GM12878 (cell line): ENCODE data around the gene PLCD1. TPM values are rescaled to one million over a fixed set of nuclear protein-coding genes. Genes with fewer than 3 reads are reported as not detected.

Experiments used
- ATAC-seq: fragments of 200-7000 bp; cut with Tn5 transposase; 3 replicates; pipeline ENCODE4 v1.9.1; 2020; ENCODE audit warnings: mild to moderate bottlenecking, moderate library complexity
- BruUV-seq: library from RNA; stranded (reverse); fragments of 400-500 nt; replicated peaks from 2 replicates; lab custom pipeline; 2021; lab: Mats Ljungman, UMichigan
- CTCF ChIA-PET: fragments of 300-600 bp; sonication (Branson Sonifier 250); formaldehyde crosslinking; extraction: SDS; loops from one replicate; lab custom pipeline; 2021; ENCODE audit warnings: inconsistent platforms; lab: Yijun Ruan, JAX
- POLR2A ChIA-PET: fragments of 350-600 bp; formaldehyde crosslinking; extraction: SDS; loops from one replicate; lab custom pipeline; 2021; ENCODE audit warnings: inconsistent platforms; lab: Charles Lee
- RAD21 ChIA-PET: fragments of 300-600 bp; sonication (Branson Sonifier 250); formaldehyde crosslinking; loops from one replicate; lab custom pipeline; 2023; ENCODE audit warnings: antibody characterized with exemption; ENCODE audit not compliant: unreplicated experiment; lab: Charles Lee
- SMC1A ChIA-PET: fragments of 300-600 bp; sonication (Branson Sonifier 250); formaldehyde crosslinking; loops from one replicate; lab custom pipeline; 2023; ENCODE audit not compliant: unreplicated experiment, uncharacterized antibody; lab: Charles Lee
- DNase-seq: peaks from one replicate; pipeline ENCODE4 v3.0.0-alpha.2; 2011; ENCODE audit warnings: low read depth, low spot score
- FAIRE-seq: peaks from 3 replicates; lab custom pipeline; 2011; peaks lifted over from hg19 to GRCh38; lab: Jason Lieb, UNC
- H2AFZ ChIP-seq: 2 replicates; pipeline ENCODE4 v1.6.0; 2011; ENCODE audit warnings: low read depth, low read length, control low read depth; ENCODE audit not compliant: control insufficient read depth
- H3K27ac ChIP-seq: 2 replicates; pipeline ENCODE4 v1.5.1; 2011; ENCODE audit warnings: control low read depth; ENCODE audit not compliant: control insufficient read depth, insufficient read depth
- H3K27me3 ChIP-seq, 2 experiments: replicated peaks in 1 of 2; 2 replicates each; pipeline versions ENCODE4 v1.6.0 to v1.6.1; 2011; ENCODE audit warnings: low read length in 1 of 2; ENCODE audit not compliant: control insufficient read depth in 2 of 2, insufficient read depth in 2 of 2
- H3K36me3 ChIP-seq, 2 experiments: 2 replicates each; pipeline ENCODE4 v1.5.1; 2011; ENCODE audit warnings: low read length in 1 of 2; ENCODE audit not compliant: control insufficient read depth in 2 of 2, insufficient read depth in 2 of 2
- H3K4me1 ChIP-seq: 2 replicates; pipeline ENCODE4 v1.6.1; 2011; ENCODE audit warnings: mild to moderate bottlenecking, low read length, moderate library complexity, mixed read lengths; ENCODE audit not compliant: control insufficient read depth, insufficient read depth
- H3K4me2 ChIP-seq: 2 replicates; pipeline ENCODE4 v1.6.0; 2011; ENCODE audit warnings: control low read depth; ENCODE audit not compliant: control insufficient read depth, insufficient read depth
- H3K4me3 ChIP-seq: fragments of 200-600 bp; sonication (generic); 2 replicates; pipeline ENCODE4 v1.5.1; 2016
- H3K79me2 ChIP-seq: 2 replicates; pipeline ENCODE4 v1.6.0; 2011; ENCODE audit warnings: low read length; ENCODE audit not compliant: control insufficient read depth, insufficient read depth
- H3K9ac ChIP-seq: 2 replicates; pipeline ENCODE4 v1.8.0; 2011; ENCODE audit warnings: low read length, control low read depth, mixed read lengths; ENCODE audit not compliant: control insufficient read depth, insufficient read depth
- H3K9me3 ChIP-seq: replicated peaks from 3 replicates; pipeline ENCODE4 v1.5.1; 2011; ENCODE audit warnings: mild to moderate bottlenecking, low read length; ENCODE audit not compliant: control insufficient read depth, insufficient read depth
- H4K20me1 ChIP-seq: 2 replicates; pipeline ENCODE4 v1.6.0; 2011; ENCODE audit not compliant: control insufficient read depth, insufficient read depth
- IKZF1 ChIP-seq: fragments of 450-650 bp; conservative IDR thresholded peaks from 2 replicates; pipeline ENCODE4 v1.6.1; 2017; ENCODE audit warnings: antibody characterized with exemption, mild to moderate bottlenecking
- TBL1XR1 ChIP-seq: IDR thresholded peaks from 2 replicates; pipeline ENCODE4 v1.6.1; 2012; ENCODE audit warnings: low read depth, low read length, improper control_type of control experiment
- WGBS: methylation state at CpG from one replicate; pipeline ENCODE4 v1.1.6; 2016; ENCODE audit warnings: low lambda C conversion rate; ENCODE audit not compliant: insufficient replicate concordance, insufficient coverage; ENCODE audit errors: missing lambda C conversion rate; 5-methylcytosine and 5-hydroxymethylcytosine counted together
- in situ Hi-C: fragments of 300-500 bp; cut with MboI; formaldehyde crosslinking; loops from 9 replicates; pipeline ENCODE4 v1.14.3; 2018; ENCODE audit warnings: mixed read lengths
- intact Hi-C: fragments of 100-400 bp; cut with micrococcal nuclease; formaldehyde crosslinking; loops from one replicate; pipeline ENCODE4 v1.14.2; 2022; ENCODE audit not compliant: unreplicated experiment
- polyA plus RNA-seq, 11 experiments: library from polyadenylated mRNA; depleted of rRNA in 4 of 11; unstranded in 6 of 11; stranded (reverse) in 5 of 11; fragments of >200 nt; fragmentation: Nextera tagmentation in 4 of 11; fragmentation: Illumina TruSeq in 1 of 11; extraction: Ambion mirVana in 4 of 11; extraction: Trizol in 1 of 11; gene quantifications; 1 replicate in 1 of 11; 2 replicates in 10 of 11; pipeline versions ENCODE4 v1.2.1 to v1.2.3, GENCODE V29; 2011 to 2016; ENCODE audit warnings: inconsistent platforms in 2 of 11, missing spikeins in 2 of 11, low read depth in 1 of 11
- total RNA-seq, 4 experiments: library from RNA; depleted of rRNA in 3 of 4; stranded (reverse); fragments of >200 nt in 3 of 4; fragmentation: Illumina TruSeq in 1 of 4; extraction: Trizol in 1 of 4; gene quantifications; 2 replicates each; pipeline versions ENCODE4 v1.2.1 to v1.2.3, GENCODE V29; 2013 to 2021

PLCD1 gene
- total and polyA plus RNA-seq, 10 of the 15 experiments (the other 5 are each of a cell fraction or from before 2014, with no cell fraction given): 0.20 to 3.9 (median 1.2) TPM; not detected in 1

DNA sequence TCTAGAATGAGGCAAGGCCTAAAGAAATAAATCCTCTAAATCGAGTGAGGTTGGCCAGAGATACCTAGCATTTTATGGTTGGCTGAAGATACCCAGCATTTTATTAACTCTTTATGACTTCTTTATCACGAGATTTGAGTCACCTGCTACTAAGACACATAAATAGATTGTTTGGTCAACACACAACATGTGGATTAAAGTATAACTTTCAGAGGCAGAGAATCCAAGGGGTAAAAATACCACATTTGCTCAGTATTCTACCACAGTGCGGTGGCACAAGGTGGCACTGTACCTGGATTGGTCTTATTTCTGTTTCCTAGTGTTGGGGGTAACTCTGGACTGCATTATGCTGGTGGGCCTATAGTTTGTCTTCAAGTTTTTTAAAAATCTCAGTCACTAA lies 65.8 kb downstream of the PLCD1 start:
- H3K36me3 ChIP-seq: no peaks in the 10 kb centered on the region
- H3K9ac ChIP-seq: no peak overlapping the region
- no peaks in the 10 kb centered on the region for H3K9me3 ChIP-seq
- in situ Hi-C loops: loop anchor here (5.0 kb wide), 1 partner anchor 106 kb away; no protein-coding TSS in a partner anchor
- H3K4me1 ChIP-seq: no peaks in the 10 kb centered on the region
- SMC1A ChIA-PET: interaction anchor here (0.7 to 1.4 kb wide), 4 partner anchors 11 to 334 kb away, joined by 3 to 5 read pairs (median 3); no protein-coding TSS in a partner anchor
- no peaks in the 10 kb centered on the region for H4K20me1 ChIP-seq
- H3K4me3 ChIP-seq: no peak overlapping the region
- H3K27me3 ChIP-seq: no peaks in the 10 kb centered on the region; a peak in 1 of 4 replicates
- BruUV-seq: no TSS peak
- H2AFZ ChIP-seq: no peak overlapping the region
- H3K27ac ChIP-seq: no peak overlapping the region
- RAD21 ChIA-PET: interaction anchor here (0.7 to 7.4 kb wide), 4 partner anchors 97 to 812 kb away, joined by 3 to 111 read pairs (median 4); no protein-coding TSS in a partner anchor
- FAIRE-seq (no peak), DNase-seq (no peak), ATAC-seq (no peak)
- no peak overlapping the region for H3K4me2 ChIP-seq
- POLR2A ChIA-PET: no interaction called here
- intact Hi-C loops: no loop called here
- no peak for TF ChIP-seq IKZF1
- WGBS: 42% methylated on average over 3 of the region's 3 CpGs
- no peaks in the 10 kb centered on the region for H3K79me2 ChIP-seq
- CTCF ChIA-PET: interaction anchor here (0.7 to 3.6 kb wide), 4 partner anchors 10 to 537 kb away, joined by 3 to 25 read pairs (median 4); no protein-coding TSS in a partner anchor

- H4K20me1 ChIP-seq: no peaks in the 10 kb centered on the region
- ChIA-PET POLR2A (no interaction called here), RAD21 (interaction anchor here (0.7 to 7.4 kb wide), 2 partner anchors 106 to 110 kb away, joined by 3 to 111 read pairs; no protein-coding TSS in a partner anchor), CTCF (interaction anchor here (1.0 kb wide), 1 partner anchor 11 kb away, joined by 3 read pairs; no protein-coding TSS in a partner anchor), SMC1A (interaction anchor here (1.4 kb wide), 1 partner anchor 334 kb away, joined by 3 read pairs; no protein-coding TSS in a partner anchor)
- H3K9me3 ChIP-seq: no peaks in the 10 kb centered on the region
- no peak overlapping the region for H3K9ac ChIP-seq
- H3K79me2 ChIP-seq: no peaks in the 10 kb centered on the region
- no peak for TF ChIP-seq TBL1XR1
- H3K36me3 ChIP-seq: no peaks in the 10 kb centered on the region
- intact Hi-C loops (no loop called here), in situ Hi-C loops (loop anchor here (5.0 kb wide), 1 partner anchor 106 kb away; no protein-coding TSS in a partner anchor)
- H3K4me3 ChIP-seq: no peak overlapping the region
- BruUV-seq: no TSS peak
- no peak overlapping the region for H2AFZ ChIP-seq
- no peaks in the 10 kb centered on the region for H3K4me1 ChIP-seq
- no peak overlapping the region for H3K27ac ChIP-seq
- H3K4me2 ChIP-seq: no peak overlapping the region
- WGBS: 23% methylated on average over 5 of the region's 5 CpGs
- FAIRE-seq (no peak), DNase-seq (no peak), ATAC-seq (no peak)
- no peaks in the 10 kb centered on the region; a peak in 1 of 4 replicates for H3K27me3 ChIP-seq
Measured at GRCh38 chr3:37963016-37963415, 66.4 kb downstream of the PLCD1 start.
